Activated T-cell treated with anti-CD3 and anti-CD28 coated beads, Interleukin-2, amount 50 U/mL, for 1 hour (primary cell): Measurements from ENCODE around the gene CABLES2.
"Not testable (repeated sequence)": the region's sequence is repeated elsewhere in the genome, so short reads cannot be mapped to it uniquely, and the experiment has no call there.

Experiments
- DNase-seq: peaks from one replicate; pipeline ENCODE4 v3.0.0-alpha.2; 2020

The CABLES2 gene

GRCh38 chr20:62387933-62388635 is 19.0 kb downstream of the CABLES2 start:
- DNase-seq: no peak

DNA sequence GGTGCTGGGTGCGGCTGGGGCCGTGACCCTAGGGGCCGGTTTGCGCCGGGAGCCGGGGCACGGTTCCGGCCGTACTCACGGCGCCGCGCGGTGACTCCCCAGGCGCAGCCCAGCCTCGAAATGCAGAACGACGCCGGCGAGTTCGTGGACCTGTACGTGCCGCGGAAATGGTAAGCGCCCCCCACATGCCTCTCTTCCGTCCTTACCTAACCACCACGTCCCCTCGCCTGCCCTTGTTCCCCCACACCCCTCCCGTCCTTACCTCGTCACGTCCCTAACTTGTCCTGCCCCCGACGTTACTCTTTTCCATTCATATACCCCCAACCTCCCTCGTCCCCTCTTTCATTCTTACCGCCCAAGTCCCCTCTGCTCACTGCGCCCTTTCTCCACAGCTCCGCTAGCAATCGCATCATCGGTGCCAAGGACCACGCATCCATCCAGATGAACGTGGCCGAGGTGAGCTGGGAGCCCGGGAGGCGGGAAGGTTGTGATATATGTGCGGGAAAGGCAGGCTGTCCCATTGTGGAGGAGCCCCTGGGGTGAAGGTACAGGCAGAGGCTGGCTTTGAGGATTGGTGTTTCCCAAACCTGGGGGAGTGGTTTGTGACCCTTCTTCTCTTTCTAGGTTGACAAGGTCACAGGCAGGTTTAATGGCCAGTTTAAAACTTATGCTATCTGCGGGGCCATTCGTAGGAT is 19.7 kb downstream of the CABLES2 start:
- DNase-seq: no peak

DNA sequence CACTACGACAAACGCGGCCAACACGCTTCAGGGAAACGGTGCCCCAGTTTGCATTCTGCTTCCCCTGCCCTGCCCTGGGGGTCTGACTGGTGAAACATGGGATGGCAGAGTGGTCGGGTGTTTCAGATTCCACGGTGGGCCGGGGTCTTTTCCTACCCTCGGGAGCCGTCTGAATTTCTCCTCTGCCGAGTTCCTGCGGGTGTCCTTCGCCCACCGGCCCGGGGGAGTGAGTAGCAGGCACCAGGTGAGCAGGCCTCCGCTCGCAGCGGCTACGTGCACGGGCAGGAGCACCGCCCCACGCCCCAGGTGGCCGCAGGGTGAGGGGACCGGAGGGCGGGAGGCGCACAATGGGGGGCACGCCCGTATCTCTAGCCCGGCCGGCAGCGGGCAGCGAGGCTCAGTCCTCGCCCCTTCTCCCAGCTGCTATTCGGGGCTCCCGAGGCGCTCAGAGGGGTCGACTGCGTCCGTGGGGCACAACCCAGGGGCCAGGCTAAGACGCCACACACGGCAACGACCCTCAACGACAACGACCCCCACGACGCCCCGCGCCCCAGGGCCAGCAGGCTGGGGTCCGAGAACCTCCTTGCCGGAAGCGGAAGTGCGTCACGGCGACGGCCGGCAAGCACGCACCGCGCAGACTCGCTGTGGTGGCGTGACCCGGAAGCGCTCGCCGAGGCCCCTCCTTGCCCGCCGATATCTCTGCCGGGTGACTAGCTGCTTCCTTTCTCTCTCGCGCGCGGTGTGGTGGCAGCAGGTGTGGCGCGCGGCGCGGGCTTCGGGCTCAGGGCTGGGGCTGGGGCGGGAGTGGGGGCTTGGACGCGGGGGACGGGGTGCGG is 20.5 kb downstream of the CABLES2 start, which contains the start of gene RPS21:
TSS of gene RPS21 (plus strand) at position 721 of the 836 bp plus-strand sequence. CDS start 236 bp downstream, outside the sequence.
- DNase-seq: peak; percentile 92

DNA sequence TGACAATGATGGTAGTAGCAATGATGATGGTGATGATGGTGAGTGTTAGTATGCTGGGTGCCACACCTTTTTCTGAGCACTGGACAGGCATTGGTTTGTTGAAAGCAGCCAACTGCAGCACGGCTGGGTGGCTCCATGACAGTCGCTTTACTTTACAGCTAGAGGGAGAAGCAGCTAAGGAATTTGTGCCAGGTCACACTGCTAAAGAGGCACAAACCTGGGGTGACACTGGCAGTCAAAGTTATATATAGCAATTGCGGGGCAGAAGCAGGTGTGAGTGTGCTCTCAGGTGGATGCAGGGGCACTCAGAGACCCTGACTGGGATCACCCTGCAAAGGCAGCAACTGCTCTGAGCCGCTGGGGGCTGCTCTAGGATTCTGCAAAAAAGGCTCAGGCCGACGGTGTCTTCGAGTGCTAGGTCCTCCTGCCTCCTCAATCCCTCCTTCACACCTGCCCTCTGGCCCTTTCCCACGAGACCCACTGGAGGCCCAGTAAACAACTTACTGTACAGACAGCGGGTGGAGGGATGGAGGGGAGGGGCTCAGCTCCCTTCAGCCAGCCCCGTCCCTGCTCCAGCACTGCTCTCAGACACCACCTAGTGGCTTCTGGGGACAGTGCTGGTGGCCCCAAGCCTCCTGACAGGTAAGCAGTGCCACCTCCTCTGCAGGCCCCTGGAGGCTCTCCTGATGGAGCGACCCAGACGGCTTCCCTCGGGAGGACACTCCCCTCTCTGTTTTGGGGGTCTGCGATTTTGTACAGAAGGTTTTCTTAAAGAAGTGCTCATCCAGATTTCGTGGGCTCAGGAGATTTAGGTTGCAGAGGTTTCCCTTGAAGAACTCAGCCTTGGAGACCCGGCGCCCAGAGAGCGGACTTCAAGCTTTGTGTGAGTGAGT is 24.5 kb downstream of the CABLES2 start:
- peak; percentile 82 for DNase-seq

DNA sequence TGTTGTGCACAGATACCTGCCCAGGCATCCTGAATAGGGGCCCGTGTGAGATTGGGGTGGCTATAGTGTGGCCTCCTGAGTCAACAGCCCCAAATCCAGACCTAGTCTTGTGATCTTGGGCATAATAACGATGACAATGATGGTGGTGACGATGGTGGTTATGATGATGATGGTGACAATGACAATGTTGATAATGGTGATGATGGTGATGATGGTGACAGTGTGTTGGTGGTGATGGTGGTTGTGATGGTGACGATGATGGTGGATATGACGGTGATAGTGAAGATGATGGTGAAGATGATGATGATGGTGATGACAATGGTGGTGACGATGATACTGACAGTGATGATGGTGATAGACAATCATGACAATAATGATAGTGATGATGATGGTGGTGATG is 25.2 kb downstream of the CABLES2 start:
- no peak for DNase-seq

DNA sequence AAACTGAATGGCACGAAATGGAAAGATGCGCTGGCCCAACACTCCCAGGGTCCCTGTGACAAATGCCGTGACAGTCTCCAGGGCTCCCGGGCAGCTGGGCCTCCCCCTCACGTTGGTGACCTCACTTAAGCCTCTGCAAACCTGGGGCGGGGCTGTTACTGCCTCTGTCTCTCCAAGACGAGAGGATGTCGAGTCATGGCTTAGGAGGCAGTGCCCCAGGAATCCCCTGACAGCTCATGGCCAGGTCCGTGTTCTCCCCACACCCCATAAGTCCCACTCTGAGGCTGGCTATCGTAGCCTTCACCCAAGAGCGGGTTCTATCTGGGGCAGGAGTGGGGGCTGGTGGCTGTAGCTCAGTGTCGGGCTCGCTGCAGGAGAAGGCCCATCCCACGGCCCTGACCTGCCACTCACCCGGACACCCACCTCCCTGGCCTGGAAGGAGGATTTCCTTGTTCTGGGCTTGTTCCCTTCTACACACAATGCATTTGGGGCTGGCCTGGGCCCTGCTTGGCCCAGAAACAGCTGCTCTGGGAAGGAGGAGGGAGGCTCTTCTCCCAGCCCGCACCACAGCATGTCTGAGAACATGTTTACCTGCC is 25.8 kb downstream of the CABLES2 start:
- no peak for DNase-seq

DNA sequence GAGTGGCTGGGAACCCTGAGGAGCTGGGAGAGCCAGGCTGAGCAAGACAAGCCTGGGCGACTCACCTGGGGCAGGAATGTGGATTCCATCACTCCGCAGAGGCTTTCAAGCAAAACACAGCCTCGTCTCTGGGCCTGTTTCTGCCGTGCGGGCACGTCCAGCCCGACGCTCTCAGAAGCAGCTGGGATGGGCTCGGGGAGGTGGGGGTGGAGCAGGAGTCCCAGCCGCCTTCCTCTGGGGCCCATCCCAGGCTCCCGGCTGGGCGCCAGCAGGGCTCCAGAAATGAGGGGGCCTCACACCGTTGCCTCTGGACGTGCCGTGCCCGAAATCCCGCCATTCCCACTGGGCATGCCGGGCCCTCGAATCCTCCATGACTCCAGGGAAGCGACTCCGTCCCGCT is 28.9 kb downstream of the CABLES2 start:
- DNase-seq: no peak

- DNase-seq: no peak
Observed at GRCh38 chr20:62377615-62378178, 29.4 kb downstream of the CABLES2 start.

GRCh38 chr20:62377064-62377461 is 30.0 kb downstream of the CABLES2 start:
- DNase-seq: no peak

DNA sequence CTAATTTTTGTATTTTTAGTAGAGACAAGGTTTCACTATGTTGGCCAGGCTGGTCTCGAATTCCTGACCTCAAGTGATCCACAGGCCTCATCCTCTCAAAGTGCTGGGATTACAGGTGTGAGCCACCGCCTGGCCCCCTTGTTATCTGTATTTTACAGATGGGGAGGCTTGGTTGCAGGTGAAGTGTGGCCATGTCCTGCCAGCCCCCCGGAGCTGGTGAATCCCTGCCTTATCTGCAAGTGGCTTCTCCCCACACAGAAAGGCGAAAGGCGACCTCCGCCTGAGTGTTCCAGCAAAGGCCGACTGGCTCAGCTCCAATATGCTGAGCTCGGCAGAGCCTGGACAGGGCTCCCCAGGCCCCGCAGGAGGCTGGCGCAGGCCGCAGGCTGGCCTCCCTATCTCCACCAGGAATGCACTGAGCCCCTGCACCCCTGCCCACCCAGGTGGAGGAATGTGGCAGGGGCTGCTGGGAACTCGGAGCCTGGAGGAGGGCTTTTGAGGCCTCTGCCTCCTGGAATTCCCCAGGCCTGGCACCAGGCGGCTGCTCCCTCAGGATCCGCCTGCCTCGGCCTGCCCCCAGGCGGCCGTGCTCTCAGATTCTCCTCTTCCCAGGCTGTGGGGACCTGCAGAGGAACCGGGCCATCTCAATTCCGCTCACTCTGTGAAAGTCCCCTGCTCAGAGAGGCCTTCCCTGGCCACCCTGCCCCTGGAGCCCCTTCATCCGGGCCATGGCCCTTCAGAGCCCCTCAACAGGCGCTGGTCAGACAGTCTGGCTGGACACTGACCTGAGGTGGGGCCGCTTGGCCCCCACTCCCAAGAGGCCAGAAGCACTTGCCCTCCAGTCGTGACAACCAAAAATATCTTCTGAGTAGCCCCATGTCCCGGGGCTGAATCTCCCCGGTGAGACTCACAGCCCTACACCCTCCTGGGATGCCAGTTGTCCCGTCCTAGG is 30.7 kb downstream of the CABLES2 start:
- DNase-seq: no peak

- no peak for DNase-seq
Observed at GRCh38 chr20:62374331-62375152, 32.5 kb downstream of the CABLES2 start.

DNA sequence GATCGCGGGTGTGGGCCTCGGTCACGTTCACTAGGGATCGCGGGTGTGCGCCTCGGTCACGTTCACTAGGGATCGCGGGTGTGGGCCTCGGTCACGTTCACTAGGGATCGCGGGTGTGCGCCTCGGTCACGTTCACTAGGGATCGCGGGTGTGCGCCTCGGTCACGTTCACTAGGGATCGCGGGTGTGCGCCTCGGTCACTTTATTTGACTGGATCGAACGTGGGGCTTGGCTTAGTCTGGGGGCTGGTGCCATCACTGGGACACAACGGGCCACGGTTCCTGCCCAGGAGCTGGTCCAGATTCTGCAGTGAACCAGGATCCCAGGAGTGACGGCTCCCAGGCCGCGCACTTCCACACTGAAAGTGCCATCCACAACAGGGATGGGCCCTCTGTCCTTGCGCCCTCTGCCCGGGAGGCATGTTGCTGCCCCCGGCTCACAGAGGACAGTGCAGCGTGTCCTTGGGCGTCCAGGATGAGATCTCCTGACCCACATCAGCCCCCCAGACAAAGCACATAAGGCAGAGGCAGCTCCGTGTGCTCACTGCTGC is 33.4 kb downstream of the CABLES2 start:
- not testable (repeated sequence) for DNase-seq

DNA sequence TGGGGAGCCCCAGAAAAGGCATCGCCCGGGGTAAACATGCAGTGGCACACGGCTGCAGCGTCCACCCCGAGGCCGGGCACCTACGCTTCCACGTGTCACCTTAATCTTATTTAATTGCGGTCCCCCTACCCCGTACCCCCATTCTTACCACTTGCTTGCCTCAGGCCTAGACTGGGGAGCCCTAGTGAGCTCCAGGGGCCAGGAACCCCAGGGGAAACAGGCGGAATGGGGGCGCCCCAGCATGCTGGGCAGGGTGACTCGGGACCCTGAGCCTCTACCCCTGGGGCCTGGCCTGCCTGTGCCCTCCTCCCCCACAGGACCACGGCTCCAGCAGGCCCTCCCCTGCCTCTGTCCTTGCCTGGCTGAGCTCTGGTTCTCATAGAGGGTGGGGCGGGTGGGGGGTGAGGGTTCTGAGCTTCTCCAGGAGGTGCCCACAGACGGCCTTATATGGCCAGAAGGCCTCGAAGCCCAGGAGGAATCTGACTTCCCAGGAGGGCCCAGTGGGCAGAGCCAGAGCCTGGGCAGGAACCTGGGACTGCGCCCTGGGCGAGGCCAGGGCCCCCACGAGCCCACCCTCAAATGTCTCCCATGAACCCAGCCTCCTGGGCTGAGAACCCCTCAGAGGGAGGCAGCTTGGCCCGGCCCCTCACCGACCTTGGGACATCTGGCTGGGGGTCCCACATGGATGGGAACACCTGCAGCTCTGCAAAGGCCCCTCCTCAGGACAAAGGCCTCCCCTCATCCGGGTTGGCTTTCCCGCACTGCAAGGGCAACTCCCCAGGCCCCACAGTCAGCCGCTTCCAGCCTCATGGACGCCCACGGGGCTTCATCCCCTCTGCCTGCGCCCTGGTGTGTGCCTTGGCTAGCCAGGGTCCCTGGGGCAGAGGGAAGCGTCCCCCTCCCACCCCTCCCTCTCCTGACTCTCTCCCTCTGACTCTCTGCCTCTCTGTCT is 34.8 kb downstream of the CABLES2 start:
- no peak for DNase-seq

DNA sequence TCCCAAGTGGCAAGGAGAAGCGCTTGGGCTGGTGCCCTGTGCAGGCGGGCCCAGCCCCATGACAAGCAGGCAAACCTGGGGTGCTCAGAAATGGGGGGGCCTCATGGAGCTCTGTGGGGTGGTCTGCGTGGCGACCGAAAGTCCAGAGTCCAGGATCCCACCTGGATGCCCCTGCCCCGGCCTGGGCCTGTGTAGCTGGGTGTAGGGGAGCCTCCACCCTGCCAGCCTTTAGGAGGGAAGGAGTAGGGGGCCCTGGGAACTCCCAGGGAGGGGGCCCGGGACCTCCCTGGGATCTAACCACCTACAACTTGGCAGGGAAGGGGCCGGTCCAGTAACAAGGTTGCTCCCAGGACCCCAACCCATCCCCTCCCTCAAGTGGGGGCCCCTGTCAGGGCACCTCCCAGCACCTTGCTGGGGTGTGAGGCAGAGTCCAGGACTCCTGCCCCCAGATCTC is 35.5 kb downstream of the CABLES2 start:
- no peak for DNase-seq

- no peak for DNase-seq
Observed at GRCh38 chr20:62370807-62371587, 36.1 kb downstream of the CABLES2 start.

GRCh38 chr20:62370115-62370806 is 36.8 kb downstream of the CABLES2 start:
- DNase-seq: no peak

GRCh38 chr20:62369815-62370114 is 37.3 kb downstream of the CABLES2 start:
- no peak for DNase-seq
